Naive thymus-derived CD8-positive, alpha-beta T cell (primary cell): ENCODE results near the gene TIE1. TPM values are rescaled to one million over a fixed set of nuclear protein-coding genes. Genes with fewer than 3 reads are reported as not detected.
"Not testable (repeated sequence)": the region's sequence is repeated elsewhere in the genome, so short reads cannot be mapped to it uniquely, and the experiment has no call there.

Source experiments
- ATAC-seq, 2 donors: fragments of 150-1000 bp; cut with Tn5 transposase in 1 of 2; sonication (Bioruptor Pico), chemical (Tn5 transposase) in 1 of 2; 1 replicate in 1 of 2; 2 replicates in 1 of 2; pipeline ENCODE4 v1.10.0; 2021; ENCODE audit warnings: mild to moderate bottlenecking in 2 of 2, moderate library complexity in 2 of 2
- POLR2A ChIA-PET: fragments of 350-600 bp; sonication (Branson Sonifier 250); formaldehyde crosslinking; loops from one replicate; lab custom pipeline; 2021; ENCODE audit warnings: antibody characterized with exemption; lab: Charles Lee
- DNase-seq, 10 donors: peaks; one replicate each; pipeline versions ENCODE4 v3.0.0 to v3.0.0-alpha.2; 2020 to 2022
- H3K27ac Mint-ChIP-seq, 10 donors: one replicate each; pipeline ENCODE4 v1.8.0; 2020 to 2022; ENCODE audit warnings: mild to moderate bottlenecking in 10 of 10, mixed read lengths in 10 of 10, moderate library complexity in 4 of 10, inconsistent platforms in 1 of 10
- H3K27me3 Mint-ChIP-seq, 5 donors: one replicate each; pipeline ENCODE4 v1.8.0; 2021 to 2022; ENCODE audit warnings: mixed read lengths in 5 of 5
- H3K36me3 Mint-ChIP-seq, 3 donors: one replicate each; pipeline ENCODE4 v1.8.0; 2020 to 2022; ENCODE audit warnings: mixed read lengths in 3 of 3, mild to moderate bottlenecking in 2 of 3, inconsistent platforms in 1 of 3
- H3K4me1 Mint-ChIP-seq, 4 donors: one replicate each; pipeline ENCODE4 v1.8.0; 2021 to 2022; ENCODE audit warnings: mixed read lengths in 4 of 4
- H3K4me3 Mint-ChIP-seq, 10 donors: one replicate each; pipeline ENCODE4 v1.8.0; 2020 to 2022; ENCODE audit warnings: mild to moderate bottlenecking in 10 of 10, mixed read lengths in 10 of 10, moderate library complexity in 6 of 10, inconsistent platforms in 1 of 10
- H3K9me3 Mint-ChIP-seq, 9 donors: one replicate each; pipeline ENCODE4 v1.8.0; 2020 to 2022; ENCODE audit warnings: mixed read lengths in 9 of 9, mild to moderate bottlenecking in 3 of 9, inconsistent platforms in 1 of 9, moderate library complexity in 1 of 9
- microRNA-seq: library from miRNA; unstranded; fragments of <30 nt; microRNA quantifications from one replicate; pipeline ENCODE4 v1.2.0, GENCODE V29; 2022; ENCODE audit warnings: borderline microRNAs expressed
- polyA plus RNA-seq, 3 donors: library from polyadenylated mRNA; unstranded; fragments of 300-500 nt; fragmentation: Illumina TruSeq; gene quantifications; one replicate each; pipeline ENCODE4 v1.2.3, GENCODE V29; 2021
- total RNA-seq, 8 experiments: library from RNA in 2 of 8; stranded (reverse) in 2 of 8; gene quantifications; one replicate each; pipeline ENCODE4 v1.2.3 and lab custom pipeline; 2021 to 2026

The TIE1 gene
- total and polyA plus RNA-seq, 5 experiments from 2014 or later = not detected

DNA sequence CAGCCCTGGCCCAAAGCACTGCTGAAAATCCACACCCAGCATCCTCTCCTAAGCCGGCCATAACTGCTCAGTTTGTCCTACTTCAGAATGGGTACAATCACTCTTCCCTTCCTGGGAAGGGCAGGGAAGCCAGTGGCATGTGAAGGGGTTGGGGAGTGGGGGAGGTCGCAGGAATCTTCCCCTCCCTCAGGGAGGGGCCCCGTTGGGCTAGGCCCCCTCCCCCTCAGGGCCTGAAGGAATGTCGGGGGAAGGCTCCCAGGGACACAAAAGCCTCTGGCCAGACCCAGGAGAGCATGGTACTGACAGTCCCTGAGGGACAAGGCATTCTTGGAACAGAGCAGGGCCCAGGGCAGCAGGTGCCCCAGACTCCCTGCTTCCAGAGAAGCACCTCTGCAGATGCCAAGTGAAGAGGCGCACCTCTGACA, 65.8 kb downstream of the TIE1 start:
- DNase-seq (peak in 1 of 10 donors; percentile 60), ATAC-seq (no peak)
- peaks cover 29 to 47% (median 43%) of the 10 kb centered on the region in 4 donors for H3K4me1 Mint-ChIP-seq
- POLR2A ChIA-PET = interaction anchor here (0.9 to 1.6 kb wide), 5 partner anchors 9 to 140 kb away, joined by 3 to 6 read pairs (median 4); partner anchors contain the start of gene HYI
- peaks cover 0 to 41% (median 8%) of the 10 kb centered on the region in 3 donors for H3K36me3 Mint-ChIP-seq
- no peaks in the 10 kb centered on the region for H3K27me3 Mint-ChIP-seq
- H3K4me3 Mint-ChIP-seq = peak overlapping the region; percentile 82 to 97 (median 89)
- H3K9me3 Mint-ChIP-seq = no peaks in the 10 kb centered on the region
- peak overlapping the region; percentile 81 to 97 (median 92) for H3K27ac Mint-ChIP-seq

DNA sequence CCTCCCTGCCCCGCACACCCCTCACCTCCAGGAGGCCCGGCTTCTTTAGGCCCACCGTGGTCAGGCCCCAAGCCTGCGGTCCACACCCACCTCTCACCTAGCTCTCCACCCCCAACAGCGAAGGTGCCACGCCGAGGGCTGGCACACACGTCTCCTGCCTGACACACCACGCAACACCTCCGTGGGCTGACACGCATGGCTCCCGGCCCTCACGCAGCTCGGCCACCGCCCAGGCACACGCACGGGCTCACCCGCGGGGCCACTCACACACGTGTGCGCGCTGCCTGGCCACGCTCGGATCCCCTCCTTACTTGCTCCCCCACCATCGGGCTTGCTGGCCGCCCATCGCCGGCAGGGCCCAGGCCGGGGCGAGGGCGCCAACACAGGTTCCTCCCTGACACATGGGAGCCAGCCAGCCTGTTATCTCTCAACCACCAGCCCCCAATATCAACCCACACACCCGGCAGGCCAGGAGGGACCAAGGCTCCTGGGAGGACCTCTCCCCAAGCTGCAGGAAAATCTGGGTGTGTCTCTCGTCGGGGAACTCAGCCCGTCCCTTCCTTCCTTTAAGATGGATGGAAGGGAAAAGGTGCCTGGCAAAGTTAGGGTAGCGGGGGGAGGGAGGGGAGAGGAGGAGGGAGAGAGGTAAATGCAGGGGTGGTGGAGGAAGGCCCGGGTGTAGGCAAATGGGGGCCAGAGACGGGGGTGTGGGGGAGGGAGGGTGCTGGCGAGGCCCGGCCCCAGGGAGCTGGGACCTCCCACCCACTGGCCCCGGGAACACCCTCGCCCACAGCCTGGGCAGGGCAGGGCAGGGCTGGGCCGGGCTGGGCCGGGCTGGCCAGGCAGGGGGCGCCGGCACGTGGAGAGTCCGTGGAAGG, 66.5 kb downstream of the TIE1 start:
- peak overlapping the region; percentile 81 to 97 (median 92) for H3K27ac Mint-ChIP-seq
- H3K9me3 Mint-ChIP-seq = no peaks in the 10 kb centered on the region
- H3K4me3 Mint-ChIP-seq = peak overlapping the region; percentile 82 to 97 (median 89)
- DNase-seq (peak in 6 of 10 donors; percentile 13 to 66 (median 43)), ATAC-seq (peak; percentile 43 to 48)
- H3K4me1 Mint-ChIP-seq = peaks cover 29 to 47% (median 43%) of the 10 kb centered on the region in 4 donors
- POLR2A ChIA-PET = interaction anchor here (0.6 to 2.0 kb wide), 10 partner anchors 8 to 140 kb away, joined by 3 to 20 read pairs (median 4); partner anchors contain the start of genes CDC20, HYI, MED8 and SZT2
- peaks cover 0 to 35% (median 8%) of the 10 kb centered on the region in 3 donors for H3K36me3 Mint-ChIP-seq
- H3K27me3 Mint-ChIP-seq = no peaks in the 10 kb centered on the region

DNA sequence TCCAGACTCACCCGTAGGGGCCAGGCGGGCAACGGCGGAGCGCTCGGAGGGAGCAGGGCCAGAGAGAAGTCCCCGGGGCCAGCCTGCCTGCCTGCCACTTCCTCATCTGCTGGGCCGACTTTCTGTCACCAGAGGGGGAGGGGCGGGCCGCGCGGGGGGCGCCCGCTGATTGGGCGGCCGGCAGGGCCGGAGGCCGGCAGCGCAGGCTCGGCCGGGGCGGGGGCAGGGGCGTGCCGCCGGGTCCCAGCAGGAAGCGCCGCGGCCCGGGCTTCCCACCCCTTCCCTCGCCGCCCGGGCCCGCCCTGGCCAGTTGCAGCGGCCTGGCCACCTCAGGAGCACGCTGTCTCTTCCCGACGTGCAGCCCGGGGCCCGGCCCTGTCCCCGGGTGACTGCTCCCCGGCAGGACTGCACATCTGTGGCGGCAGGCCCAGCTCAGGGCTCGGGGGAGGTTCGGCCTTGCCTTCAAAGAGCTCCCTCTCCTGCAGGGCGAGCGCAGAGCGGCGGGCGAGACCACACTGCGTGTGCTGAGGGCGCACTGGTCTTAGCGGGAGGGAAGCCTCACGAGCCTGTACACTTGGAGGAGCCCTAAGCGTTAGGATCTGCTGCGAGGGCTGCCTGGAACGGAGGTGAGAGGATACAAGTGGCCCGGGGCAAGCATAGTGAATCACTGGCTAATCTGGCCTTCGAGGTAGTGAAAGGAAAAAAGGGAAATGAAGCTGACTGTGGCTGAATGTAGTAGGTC, 67.3 kb downstream of the TIE1 start, which contains the start of gene ELOVL1:
TSS of gene ELOVL1 (minus strand) at position 108 of the 742 bp plus-strand sequence. CDS start 2,402 bp downstream, outside the sequence.
- H3K27ac Mint-ChIP-seq = peak within 1 kb of the TSS; percentile 89 to 98 (median 95)
- peak within 1 kb of the TSS; percentile 86 to 99 (median 92) for H3K4me3 Mint-ChIP-seq
- no peaks in the 10 kb centered on the region for H3K27me3 Mint-ChIP-seq
- peak; percentile 46 to 87 (median 72) for DNase-seq
- POLR2A ChIA-PET = interaction anchor here (0.7 to 2.0 kb wide), 12 partner anchors 7 to 339 kb away, joined by 3 to 20 read pairs (median 4); partner anchors contain the start of genes CDC20, CFAP57, EBNA1BP2 and KDM4A
- peaks cover 0 to 28% (median 8%) of the 10 kb centered on the region in 3 donors for H3K36me3 Mint-ChIP-seq
- H3K4me1 Mint-ChIP-seq = peaks cover 29 to 47% (median 43%) of the 10 kb centered on the region in 4 donors
- H3K9me3 Mint-ChIP-seq = no peaks in the 10 kb centered on the region
- peak; percentile 74 to 77 for ATAC-seq

DNA sequence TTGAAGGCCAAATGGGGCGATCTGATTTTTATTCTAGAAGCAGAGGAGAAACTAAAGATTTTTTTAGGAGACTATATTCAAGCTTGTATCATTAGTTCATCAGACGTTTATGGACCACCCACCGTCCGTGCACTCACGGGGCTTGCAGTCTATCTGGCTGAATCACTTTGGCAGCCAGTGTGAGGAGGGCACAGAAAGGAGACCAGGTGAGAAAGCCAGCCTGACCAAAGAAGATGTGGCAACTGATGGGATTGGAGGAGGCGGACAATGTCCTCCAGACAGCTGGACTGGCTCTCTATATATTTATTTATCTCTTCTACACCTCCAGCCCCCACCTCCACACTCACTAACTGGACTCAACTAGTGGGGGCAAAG, 67.9 kb downstream of the TIE1 start:
- Mint-ChIP-seq H3K9me3 (no peaks in the 10 kb centered on the region), H3K36me3 (peaks cover 0 to 23% (median 8%) of the 10 kb centered on the region in 3 donors), H3K4me3 (peak overlapping the region; percentile 86 to 99 (median 92)), H3K4me1 (peaks cover 29 to 47% (median 43%) of the 10 kb centered on the region in 4 donors), H3K27ac (peak overlapping the region; percentile 86 to 98 (median 92)), H3K27me3 (no peaks in the 10 kb centered on the region)
- POLR2A ChIA-PET = interaction anchor here (0.7 to 2.0 kb wide), 10 partner anchors 9 to 338 kb away, joined by 3 to 20 read pairs (median 4); partner anchors contain the start of genes CDC20, CFAP57, EBNA1BP2 and KDM4A
- no peak for ATAC-seq
- DNase-seq = no peak

DNA sequence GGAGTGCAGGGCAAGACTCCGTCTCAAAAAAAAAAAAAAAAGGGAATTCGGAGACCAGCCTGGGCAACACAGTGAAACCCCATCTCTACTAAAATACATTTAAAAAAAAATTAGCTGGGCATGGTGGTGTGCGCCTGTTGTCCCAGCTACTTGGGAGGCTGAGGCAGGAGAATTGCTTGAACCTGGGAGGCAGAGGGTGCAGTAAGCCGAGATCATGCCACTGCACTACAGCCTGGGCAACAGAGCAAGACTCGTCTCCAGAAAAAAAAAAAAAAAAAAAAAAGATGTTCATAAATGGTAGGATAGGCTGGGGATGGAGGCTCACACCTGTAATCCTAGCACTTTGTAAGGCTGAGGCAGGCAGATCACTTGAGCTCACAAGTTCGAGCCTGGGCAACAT, 69.0 kb downstream of the TIE1 start:
- H3K27me3 Mint-ChIP-seq, DNase-seq, ATAC-seq, H3K9me3 Mint-ChIP-seq: not testable (repeated sequence)
- peak overlapping the region in 4 of 10 donors; percentile 8 to 62 (median 31) for H3K4me3 Mint-ChIP-seq
- H3K36me3 Mint-ChIP-seq = peaks cover 0 to 11% (median 0%) of the 10 kb centered on the region in 3 donors
- H3K27ac Mint-ChIP-seq = peak overlapping the region in 2 of 10 donors; percentile 39 to 81
- POLR2A ChIA-PET = interaction anchor here (0.6 to 1.0 kb wide), 2 partner anchors 9 to 19 kb away, joined by 3 to 5 read pairs; no protein-coding TSS in a partner anchor
- H3K4me1 Mint-ChIP-seq = peaks cover 26 to 46% (median 43%) of the 10 kb centered on the region in 4 donors

DNA sequence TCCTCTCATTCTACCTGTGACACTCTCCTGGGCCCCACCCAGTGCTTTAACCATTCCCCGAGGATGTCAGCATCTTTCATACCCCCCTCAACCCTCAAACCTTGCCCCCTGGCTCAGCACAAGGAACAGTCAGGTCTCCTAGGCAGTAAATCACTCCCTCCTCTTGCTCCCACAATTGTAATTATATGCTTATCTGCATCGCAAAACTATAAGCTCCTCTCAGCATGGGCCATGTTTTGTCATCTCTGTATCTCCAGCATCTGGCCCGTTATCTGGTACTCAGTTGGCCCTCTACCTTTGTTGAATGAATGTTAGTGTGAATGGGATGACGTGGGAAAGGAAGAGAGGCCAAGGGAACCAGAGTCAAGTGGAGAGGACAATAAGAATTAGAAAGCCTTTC, 69.8 kb downstream of the TIE1 start:
- DNase-seq (no peak), ATAC-seq (no peak)
- Mint-ChIP-seq H3K4me3 (peak overlapping the region in 5 of 10 donors; percentile 3 to 61 (median 20)), H3K9me3 (no peaks in the 10 kb centered on the region), H3K27ac (peak overlapping the region in 6 of 10 donors; percentile 6 to 87 (median 52)), H3K36me3 (peaks cover 0 to 7% (median 0%) of the 10 kb centered on the region in 3 donors), H3K27me3 (no peaks in the 10 kb centered on the region), H3K4me1 (peaks cover 23 to 42% (median 37%) of the 10 kb centered on the region in 4 donors)
- POLR2A ChIA-PET = interaction anchor here (0.6 to 1.0 kb wide), 2 partner anchors 10 to 18 kb away, joined by 3 to 5 read pairs; no protein-coding TSS in a partner anchor

DNA sequence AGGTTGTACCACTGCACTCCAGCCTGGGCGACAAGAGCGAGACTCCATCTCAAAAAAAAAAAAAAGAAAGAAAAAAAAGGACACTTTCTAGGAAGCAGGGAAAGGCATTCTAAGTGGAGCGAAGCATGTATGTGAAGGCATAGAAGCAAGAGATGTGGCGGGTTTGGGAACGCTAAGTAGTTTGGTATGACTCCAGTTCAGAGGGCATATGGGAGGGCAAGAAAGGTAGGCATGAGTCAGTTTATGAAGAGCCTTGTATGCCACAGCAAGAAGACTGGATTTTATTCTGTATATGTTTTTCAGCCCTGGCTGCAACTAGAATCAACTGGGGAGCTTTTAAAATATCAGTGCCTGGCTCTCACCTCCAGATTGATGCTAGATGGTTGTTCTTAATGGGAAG, 71.4 kb downstream of the TIE1 start:
- Mint-ChIP-seq H3K9me3 (no peaks in the 10 kb centered on the region), H3K36me3 (peaks cover 0 to 3% (median 3%) of the 10 kb centered on the region in 3 donors), H3K27me3 (no peaks in the 10 kb centered on the region), H3K27ac (no peak overlapping the region), H3K4me3 (no peak overlapping the region), H3K4me1 (peaks cover 14 to 31% (median 23%) of the 10 kb centered on the region in 4 donors)
- DNase-seq (no peak), ATAC-seq (no peak)
- POLR2A ChIA-PET = no interaction called here

Small RNAs within 50 kb of the gene (microRNA-seq; reads per million reads assigned to microRNA genes)
- gene MIR6734 = not detected

Other genes starting within 250 kb of the TIE1 start
- 10 to 100 TPM; 27.3 to 30.4 TPM for gene EBNA1BP2, start 128.7 kb upstream of the TIE1 start, total RNA-seq
- 10 to 100 TPM; 50.9 to 57.4 (median 54.9) TPM for gene EBNA1BP2, start 128.7 kb upstream of the TIE1 start, polyA plus RNA-seq
- gene CFAP57, start 128.7 kb upstream of the TIE1 start, total RNA-seq = not detected
- gene CFAP57, start 128.7 kb upstream of the TIE1 start, polyA plus RNA-seq = under 1 TPM in 1 of 3 donors, not detected in 2; 0.04 TPM
- not detected for gene TMEM125, start 31.0 kb upstream of the TIE1 start, total RNA-seq
- gene TMEM125, start 31.0 kb upstream of the TIE1 start, polyA plus RNA-seq = under 1 TPM in 2 of 3 donors, not detected in 1; 0.23 to 0.33 TPM
- not detected for gene C1orf210, start 15.4 kb upstream of the TIE1 start, total RNA-seq
- gene C1orf210, start 15.4 kb upstream of the TIE1 start, polyA plus RNA-seq = under 1 TPM in 1 of 3 donors, not detected in 2; 0.13 TPM
- gene MPL, start 36.8 kb downstream of the TIE1 start, total RNA-seq = not detected
- not detected for gene MPL, start 36.8 kb downstream of the TIE1 start, polyA plus RNA-seq
- under 1 TPM; 0.39 to 0.77 TPM for gene CDC20, start 58.0 kb downstream of the TIE1 start, total RNA-seq
- under 1 TPM in 1 of 3 donors, not detected in 2; 0.59 TPM for gene CDC20, start 58.0 kb downstream of the TIE1 start, polyA plus RNA-seq
- 10 to 100 TPM; 30.3 to 30.8 TPM for gene ELOVL1, start 67.0 kb downstream of the TIE1 start, total RNA-seq
- gene ELOVL1, start 67.0 kb downstream of the TIE1 start, polyA plus RNA-seq = 10 to 100 TPM; 39.8 to 49.4 (median 45.4) TPM
- 10 to 100 TPM; 28.5 to 29.8 TPM for gene MED8, start 88.8 kb downstream of the TIE1 start, total RNA-seq
- gene MED8, start 88.8 kb downstream of the TIE1 start, polyA plus RNA-seq = 10 to 100 TPM; 16.8 to 34.7 (median 30.6) TPM
- 100 to 1,000 TPM; 133 to 138 TPM for gene SZT2, start 88.9 kb downstream of the TIE1 start, total RNA-seq
- 1 to 10 TPM; 2.1 to 7.9 (median 4.9) TPM for gene SZT2, start 88.9 kb downstream of the TIE1 start, polyA plus RNA-seq
- gene HYI, start 152.9 kb downstream of the TIE1 start, total RNA-seq = 10 to 100 TPM; 17.5 to 18.9 TPM
- gene HYI, start 152.9 kb downstream of the TIE1 start, polyA plus RNA-seq = 1 to 10 TPM; 2.4 to 4.8 (median 2.7) TPM
- under 1 TPM in 1 of 2 experiments, not detected in 1; 0.08 TPM for gene PTPRF, start 229.9 kb downstream of the TIE1 start, total RNA-seq
- gene PTPRF, start 229.9 kb downstream of the TIE1 start, polyA plus RNA-seq = not detected